A673 (cell line): ENCODE data around the gene KRT74. TPM values are rescaled to one million over a fixed set of nuclear protein-coding genes. Genes with fewer than 3 reads are reported as not detected.

ENCODE experiments used
- BruUV-seq: library from RNA; stranded (reverse); fragments of 400-500 nt; replicated peaks from 2 replicates; lab custom pipeline; 2021; lab: Mats Ljungman, UMichigan
- CTCF ChIA-PET: fragments of 300-600 bp; sonication (Branson Sonifier 250); formaldehyde crosslinking; loops from one replicate; lab custom pipeline; 2022; ENCODE audit warnings: antibody characterized with exemption; lab: Charles Lee
- POLR2A ChIA-PET: fragments of 300-600 bp; sonication (Branson Sonifier 250); formaldehyde crosslinking; loops from one replicate; lab custom pipeline; 2022; ENCODE audit warnings: antibody characterized with exemption; ENCODE audit not compliant: low non-redundant PET; lab: Charles Lee
- DNase-seq: peaks from one replicate; pipeline ENCODE4 v3.0.0-alpha.2; 2015; ENCODE audit warnings: low spot score
- H3K27ac ChIP-seq: fragments of 200-600 bp; sonication (generic); 2 replicates; pipeline ENCODE4 v1.5.1; 2016; ENCODE audit warnings: mixed run types, low read depth, mild to moderate bottlenecking, mixed read lengths, antibody characterized with exemption, low read length; ENCODE audit not compliant: poor library complexity, severe bottlenecking
- H3K27me3 ChIP-seq: fragments of 200-600 bp; sonication (generic); replicated peaks from 2 replicates; pipeline ENCODE4 v1.6.1; 2017; ENCODE audit warnings: mixed run types, low read depth, mild to moderate bottlenecking, mixed read lengths, antibody characterized with exemption, low read length; ENCODE audit not compliant: insufficient read depth, poor library complexity
- H3K36me3 ChIP-seq: fragments of 200-600 bp; sonication (generic); 2 replicates; pipeline ENCODE4 v1.6.1; 2016; ENCODE audit warnings: mixed run types, mild to moderate bottlenecking, mixed read lengths, antibody characterized with exemption, low read length; ENCODE audit not compliant: insufficient read depth, poor library complexity, severe bottlenecking
- H3K4me1 ChIP-seq: fragments of 200-600 bp; sonication (generic); 2 replicates; pipeline ENCODE4 v1.6.1; 2017; ENCODE audit warnings: mixed run types, mild to moderate bottlenecking, mixed read lengths, antibody characterized with exemption, low read length; ENCODE audit not compliant: insufficient read depth, poor library complexity, severe bottlenecking
- H3K4me3 ChIP-seq: fragments of 200-600 bp; sonication (generic); 2 replicates; pipeline ENCODE4 v1.5.1; 2016; ENCODE audit warnings: low read depth, mixed run types, mild to moderate bottlenecking, mixed read lengths, low read length; ENCODE audit not compliant: poor library complexity, severe bottlenecking
- H3K9me3 ChIP-seq: fragments of 200-600 bp; sonication (generic); 2 replicates; pipeline ENCODE4 v1.6.1; 2016; ENCODE audit warnings: mixed run types, low read depth, mild to moderate bottlenecking, mixed read lengths, antibody characterized with exemption, low read length; ENCODE audit not compliant: poor library complexity, severe bottlenecking
- CTCF ChIP-seq: fragments of 300-800, 200-600 bp; sonication (generic); conservative IDR thresholded peaks from 2 replicates; pipeline ENCODE4 v1.5.1; 2017; ENCODE audit warnings: low read depth, mild to moderate bottlenecking, antibody characterized with exemption, low read length, moderate library complexity, mixed read lengths
- EZH2 ChIP-seq: fragments of 200-600 bp; sonication (generic); IDR thresholded peaks from 2 replicates; pipeline ENCODE4 v1.6.1; 2017; ENCODE audit warnings: borderline replicate concordance, low read depth, mild to moderate bottlenecking, mixed read lengths, antibody characterized with exemption, low read length; ENCODE audit not compliant: poor library complexity, severe bottlenecking
- intact Hi-C: fragments of 100-400 bp; cut with micrococcal nuclease; formaldehyde crosslinking; loops from one replicate; pipeline ENCODE4 v1.10.0; 2022; ENCODE audit not compliant: unreplicated experiment
- total RNA-seq: library from RNA; stranded (reverse); gene quantifications from 2 replicates; pipeline ENCODE4 v1.2.3, GENCODE V29; 2021

The KRT74 gene
- total RNA-seq, 1 experiment from 2014 or later, result not detected

- H3K4me1 ChIP-seq, result no peaks in the 10 kb centered on the region
- POLR2A ChIA-PET, result no interaction called here
- DNase-seq, result no peak
- no peaks in the 10 kb centered on the region for H3K9me3 ChIP-seq
- H3K4me3 ChIP-seq, result no peak overlapping the region
- H3K27me3 ChIP-seq, result peaks cover 6% of the 10 kb centered on the region
- H3K27ac ChIP-seq, result no peak overlapping the region
- no peak for TF ChIP-seq CTCF
- TF ChIP-seq EZH2, result no peak
- CTCF ChIA-PET, result no interaction called here
- intact Hi-C loops, result no loop called here
- BruUV-seq, result no TSS peak
- H3K36me3 ChIP-seq, result no peaks in the 10 kb centered on the region
Observed at GRCh38 chr12:52566847-52567291, 6.8 kb downstream of the KRT74 start.

- no TSS peak for BruUV-seq
- no peak overlapping the region for H3K27ac ChIP-seq
- peaks cover 3% of the 10 kb centered on the region for H3K27me3 ChIP-seq
- H3K36me3 ChIP-seq, result no peaks in the 10 kb centered on the region
- H3K9me3 ChIP-seq, result no peaks in the 10 kb centered on the region
- ChIA-PET CTCF (no interaction called here), POLR2A (no interaction called here)
- H3K4me1 ChIP-seq, result no peaks in the 10 kb centered on the region
- no peak for DNase-seq
- TF ChIP-seq EZH2 (no peak), CTCF (no peak)
- H3K4me3 ChIP-seq, result no peak overlapping the region
- intact Hi-C loops, result no loop called here
Observed at GRCh38 chr12:52564582-52564981, 9.1 kb downstream of the KRT74 start.

GRCh38 chr12:52561880-52562449 lies 11.7 kb downstream of the KRT74 start:
- POLR2A ChIA-PET, result no interaction called here
- intact Hi-C loops, result no loop called here
- CTCF ChIA-PET, result interaction anchor here (0.6 kb wide), 1 partner anchor 309 kb away, joined by 4 read pairs; no protein-coding TSS in a partner anchor

More at GRCh38 chr12:52561880-52562449, 11.7 kb downstream of the KRT74 start:
- Histone ChIP-seq H3K27me3 (peaks cover 3% of the 10 kb centered on the region), H3K4me3 (no peak overlapping the region), H3K9me3 (no peaks in the 10 kb centered on the region), H3K27ac (no peak overlapping the region), H3K4me1 (no peaks in the 10 kb centered on the region), H3K36me3 (no peaks in the 10 kb centered on the region)
- TF ChIP-seq CTCF (peak; percentile 34; the same call in 1 of the 2 replicates), EZH2 (no peak)
- no TSS peak for BruUV-seq
- DNase-seq, result no peak
